C4-2B (cell line): ENCODE results near the gene NAV2.

Experiments
- H3K27ac ChIP-seq: fragments of 450-650 bp; 2 replicates; pipeline ENCODE4 v1.5.1; 2017
- ZFX ChIP-seq: fragments of 450-650 bp; IDR thresholded peaks from 2 replicates; pipeline ENCODE4 v1.6.1; 2017
- TF ChIP-seq, protein P1 (sequence below): fragments of 450-650 bp; conservative IDR thresholded peaks from 2 replicates; pipeline ENCODE4 v1.5.1; 2017; ENCODE audit warnings: mild to moderate bottlenecking

Gene NAV2

DNA sequence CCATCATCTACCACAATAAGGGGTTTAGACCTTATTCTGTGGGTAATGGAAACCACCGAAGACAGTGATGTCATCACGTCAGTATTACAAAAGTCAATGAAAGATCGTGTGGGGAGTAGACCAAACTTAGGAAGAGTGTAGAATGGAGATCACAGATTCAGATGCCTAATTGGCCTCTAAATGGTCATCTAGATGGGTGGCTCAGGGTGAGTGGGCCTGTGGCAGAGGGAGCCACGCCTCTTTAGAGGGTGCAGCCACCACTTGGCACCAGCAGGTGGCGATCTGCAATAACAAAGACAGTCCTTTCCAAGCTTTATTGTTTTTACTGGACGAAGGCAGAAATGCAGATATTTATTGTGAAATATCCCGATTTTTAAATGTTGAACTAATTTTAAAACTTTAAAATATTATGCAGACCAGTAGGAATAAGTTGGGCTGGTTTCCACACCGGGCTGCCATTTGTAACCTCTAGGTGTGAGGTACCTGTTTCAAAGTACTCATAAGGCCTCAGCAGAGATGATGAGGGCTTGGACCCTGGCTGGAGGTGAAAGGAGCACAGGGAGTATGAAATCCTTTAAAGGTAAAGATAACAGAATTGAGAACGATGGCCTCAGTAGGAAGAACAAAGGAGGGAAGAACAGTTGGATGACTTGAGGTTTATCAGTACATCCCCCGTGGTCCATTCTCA, 225.7 kb downstream of the NAV2 start:
- TF ChIP-seq ZFX, result no peak
- TF ChIP-seq, protein P1, sequence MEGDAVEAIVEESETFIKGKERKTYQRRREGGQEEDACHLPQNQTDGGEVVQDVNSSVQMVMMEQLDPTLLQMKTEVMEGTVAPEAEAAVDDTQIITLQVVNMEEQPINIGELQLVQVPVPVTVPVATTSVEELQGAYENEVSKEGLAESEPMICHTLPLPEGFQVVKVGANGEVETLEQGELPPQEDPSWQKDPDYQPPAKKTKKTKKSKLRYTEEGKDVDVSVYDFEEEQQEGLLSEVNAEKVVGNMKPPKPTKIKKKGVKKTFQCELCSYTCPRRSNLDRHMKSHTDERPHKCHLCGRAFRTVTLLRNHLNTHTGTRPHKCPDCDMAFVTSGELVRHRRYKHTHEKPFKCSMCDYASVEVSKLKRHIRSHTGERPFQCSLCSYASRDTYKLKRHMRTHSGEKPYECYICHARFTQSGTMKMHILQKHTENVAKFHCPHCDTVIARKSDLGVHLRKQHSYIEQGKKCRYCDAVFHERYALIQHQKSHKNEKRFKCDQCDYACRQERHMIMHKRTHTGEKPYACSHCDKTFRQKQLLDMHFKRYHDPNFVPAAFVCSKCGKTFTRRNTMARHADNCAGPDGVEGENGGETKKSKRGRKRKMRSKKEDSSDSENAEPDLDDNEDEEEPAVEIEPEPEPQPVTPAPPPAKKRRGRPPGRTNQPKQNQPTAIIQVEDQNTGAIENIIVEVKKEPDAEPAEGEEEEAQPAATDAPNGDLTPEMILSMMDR, result peak; percentile 95
- no peak overlapping the region for H3K27ac ChIP-seq

DNA sequence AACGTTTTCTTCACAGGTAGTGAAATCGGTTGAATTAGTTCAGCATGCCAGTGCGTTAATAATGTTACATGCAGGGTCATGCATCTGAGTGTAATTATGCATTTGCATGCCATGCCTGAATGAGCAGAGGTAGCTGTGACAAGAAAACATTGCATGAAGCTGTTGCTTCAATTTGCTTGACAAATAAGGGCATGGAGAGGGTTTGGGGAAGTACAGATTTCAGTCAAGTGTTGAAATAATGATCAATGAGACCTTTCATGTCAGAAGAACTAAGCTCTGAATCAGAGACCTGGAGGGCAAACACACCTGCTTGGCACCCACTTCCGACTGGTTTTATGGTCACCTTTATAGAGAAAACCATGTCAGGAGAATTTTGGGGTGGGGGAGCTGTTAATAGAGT, 226.2 kb downstream of the NAV2 start:
- TF ChIP-seq, protein P1, result no peak
- TF ChIP-seq ZFX, result no peak
- H3K27ac ChIP-seq, result no peak overlapping the region

DNA sequence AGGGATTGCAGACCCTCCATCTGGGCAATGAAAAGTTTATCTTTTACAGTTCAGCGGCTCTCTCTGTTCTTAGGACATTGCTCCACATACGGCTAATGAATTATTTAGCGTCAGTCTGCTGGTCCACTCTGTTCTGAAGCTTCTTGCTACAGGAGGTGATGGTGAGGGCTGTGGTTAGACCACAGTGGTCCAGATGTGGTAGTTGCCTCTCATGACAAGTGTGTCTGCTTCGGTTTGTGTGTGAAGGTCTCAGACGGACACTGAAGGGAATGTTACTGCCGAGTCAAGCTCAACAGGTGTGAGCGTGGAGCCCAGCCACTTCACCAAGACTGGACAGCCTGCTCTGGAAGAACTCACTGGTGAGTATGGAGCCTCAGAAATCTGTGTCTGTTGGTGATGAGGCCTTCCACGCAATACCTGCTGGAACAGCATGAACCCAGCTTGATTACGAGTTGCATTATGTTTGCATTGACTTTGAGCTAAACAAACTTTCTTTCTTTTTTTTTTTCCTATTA, 226.8 kb downstream of the NAV2 start:
- TF ChIP-seq, protein P1, result no peak
- TF ChIP-seq ZFX, result no peak
- H3K27ac ChIP-seq, result no peak overlapping the region

DNA sequence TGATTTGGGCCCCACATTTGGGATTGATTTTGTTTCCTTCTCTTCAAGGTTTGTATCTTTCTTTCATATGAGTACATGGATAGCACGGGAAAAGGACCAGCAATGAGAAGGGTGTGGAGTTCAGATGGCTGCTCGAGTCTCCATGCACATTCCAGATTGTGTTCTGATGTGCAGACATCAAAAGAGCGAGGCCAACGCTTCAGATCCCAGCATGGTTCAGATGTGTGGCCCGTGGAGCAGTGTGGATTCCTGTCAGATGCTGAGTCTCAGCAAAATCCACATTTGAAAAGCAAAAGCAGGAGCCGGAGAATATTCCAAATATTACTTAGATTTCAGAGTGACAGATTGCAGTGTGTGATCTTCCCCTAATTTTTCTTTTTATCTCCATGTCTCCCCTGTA, 228.2 kb downstream of the NAV2 start:
- H3K27ac ChIP-seq, result no peak overlapping the region
- TF ChIP-seq, protein P1, result no peak
- TF ChIP-seq ZFX, result no peak

GRCh38 chr11:19946681-19947080, 234.0 kb downstream of the NAV2 start:
- H3K27ac ChIP-seq, result no peak overlapping the region

GRCh38 chr11:19947537-19948114, 235.0 kb downstream of the NAV2 start:
- H3K27ac ChIP-seq, result no peak overlapping the region

More at GRCh38 chr11:19946681-19947080, 234.0 kb downstream of the NAV2 start:
- TF ChIP-seq ZFX, result no peak
- TF ChIP-seq, protein P1, result no peak

GRCh38 chr11:19949606-19950005, 237.0 kb downstream of the NAV2 start:
- H3K27ac ChIP-seq, result no peak overlapping the region
- no peak for TF ChIP-seq ZFX
- TF ChIP-seq, protein P1, result no peak

More at GRCh38 chr11:19947537-19948114, 235.0 kb downstream of the NAV2 start:
- TF ChIP-seq ZFX, result no peak
- TF ChIP-seq, protein P1, result no peak
